ENCODE data around the gene STARD13. TPM values are rescaled to one million over a fixed set of nuclear protein-coding genes. Genes with fewer than 3 reads are reported as not detected.
A peak's percentile ranks its signal among the peaks of the same experiment; 100 is the strongest.

STARD13 gene
- total and polyA plus RNA-seq, 4 donors, result 2.7 to 15.3 (median 5.7) TPM

- TF ChIP-seq REST (IDR thresholded peaks at IDR 0.05) (no peak), GABPA (IDR thresholded peaks at IDR 0.05 in 1 of 2, conservative IDR thresholded peaks at IDR 0.05 in 1 of 2) (no peak), EGR1 (IDR thresholded peaks at IDR 0.05; ENCODE audit: low read depth in 2 of 2) (no peak), YY1 (IDR thresholded peaks at IDR 0.05) (no peak)
Observed at GRCh38 chr13:33280279-33280905, 5.2 kb downstream of the STARD13 start (continued).

- no peaks in the 10 kb centered on the region for H3K27me3 ChIP-seq (ENCODE audit: control insufficient read depth in 4 of 4, insufficient read depth in 4 of 4, low read length in 3 of 4)
- TF ChIP-seq GABPA (IDR thresholded peaks at IDR 0.05 in 1 of 2, conservative IDR thresholded peaks at IDR 0.05 in 1 of 2), result peak in 1 of 2 donors; percentile 26
- TF ChIP-seq REST (IDR thresholded peaks at IDR 0.05), result peak; percentile 49
- peak; percentile 33 for TF ChIP-seq FOXA1 (IDR thresholded peaks at IDR 0.05)
- TF ChIP-seq NR2F2 (IDR thresholded peaks at IDR 0.05), result no peak
- peak; percentile 67 for TF ChIP-seq MAX (IDR thresholded peaks at IDR 0.05)
- TF ChIP-seq EGR1 (IDR thresholded peaks at IDR 0.05; ENCODE audit: low read depth in 2 of 2), result no peak
- TF ChIP-seq FOXA2 (IDR thresholded peaks at IDR 0.05), result peak; percentile 58
- no peak for TF ChIP-seq CTCF (IDR thresholded peaks at IDR 0.05; ENCODE audit: low read depth, low read length, missing input control)
- TF ChIP-seq HNF4G (IDR thresholded peaks at IDR 0.05), result no peak
- TF ChIP-seq TAF1 (conservative IDR thresholded peaks at IDR 0.05), result no peak
- peak; percentile 70 for TF ChIP-seq ZBTB33 (IDR thresholded peaks at IDR 0.05)
- TF ChIP-seq JUND (IDR thresholded peaks at IDR 0.05), result peak; percentile 53 to 59
- TF ChIP-seq YY1 (IDR thresholded peaks at IDR 0.05), result peak; percentile 61
- peak in 1 of 2 donors; percentile 35 for TF ChIP-seq RAD21 (IDR thresholded peaks at IDR 0.05)
- TF ChIP-seq ATF3 (IDR thresholded peaks at IDR 0.05), result peak; percentile 47
- TF ChIP-seq SP1 (IDR thresholded peaks at IDR 0.05), result peak; percentile 80
- TF ChIP-seq RXRA (IDR thresholded peaks at IDR 0.05), result peak in 1 of 2 donors; percentile 66
- peak; percentile 74 to 77 for TF ChIP-seq HNF4A (conservative IDR thresholded peaks at IDR 0.05)
- no peak for DNase-seq (ENCODE audit: low spot score)
- H3K36me3 ChIP-seq (ENCODE audit: control insufficient read depth in 4 of 4, insufficient read depth in 3 of 4, low read depth in 1 of 4, low read length in 3 of 4), result no peaks in the 10 kb centered on the region
- peaks cover 16 to 63% (median 32%) of the 10 kb centered on the region in 4 donors for H3K4me1 ChIP-seq (ENCODE audit: control insufficient read depth in 4 of 4, insufficient read depth in 4 of 4, low read length in 3 of 4)
- WGBS, result 6% methylated on average over 2 of the region's 2 CpGs
- no peak overlapping the region for H3K9ac ChIP-seq (ENCODE audit: low read depth in 1 of 2, low read length in 2 of 2)
- peak overlapping the region; percentile 38 to 89 for H3K27ac ChIP-seq (ENCODE audit: low read depth in 1 of 2, low read length in 2 of 2)
- H3K4me3 ChIP-seq (ENCODE audit: low read depth in 1 of 3, low read length in 3 of 3), result no peak overlapping the region
- no peaks in the 10 kb centered on the region for H3K9me3 ChIP-seq (ENCODE audit: control insufficient read depth in 4 of 4, low read length in 3 of 4)
Observed at GRCh38 chr13:33279414-33280278, 5.9 kb downstream of the STARD13 start.

Data from liver (tissue), 9 donors.